Measurements from ENCODE around the gene GRAMD1B. TPM values are rescaled to one million over a fixed set of nuclear protein-coding genes. Genes with fewer than 3 reads are reported as not detected.

GRAMD1B gene
- total RNA-seq, 4 donors from 2014 or later = 0.61 to 1.7 (median 1.1) TPM

DNA sequence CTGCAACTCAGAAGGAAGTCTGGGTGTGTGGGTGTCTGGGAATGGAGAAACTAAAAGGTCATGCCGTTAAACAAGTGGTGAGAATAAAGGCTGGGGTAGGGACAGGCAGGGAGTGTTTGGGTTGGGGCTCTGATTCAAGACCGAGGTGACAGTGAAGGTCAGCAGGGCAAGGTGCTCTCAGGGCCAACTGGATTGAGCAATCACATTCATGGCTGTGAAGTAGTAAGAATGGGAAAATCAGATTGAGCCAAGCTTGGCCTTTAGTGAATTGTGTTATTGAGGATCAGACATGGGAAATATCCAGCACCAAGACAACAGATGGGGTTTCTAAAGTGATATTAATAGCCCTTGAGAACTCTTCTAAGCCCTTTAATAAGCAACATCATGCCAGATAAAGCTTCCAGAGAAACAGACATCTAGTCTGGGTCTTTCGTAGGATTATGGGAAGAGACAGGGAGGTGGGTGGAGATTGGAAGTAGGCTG, 200.1 kb downstream of the GRAMD1B start:
- 56 to 64% methylated on average over 3 of the region's 3 CpGs for WGBS, 2 donors
- TF ChIP-seq, protein P1, sequence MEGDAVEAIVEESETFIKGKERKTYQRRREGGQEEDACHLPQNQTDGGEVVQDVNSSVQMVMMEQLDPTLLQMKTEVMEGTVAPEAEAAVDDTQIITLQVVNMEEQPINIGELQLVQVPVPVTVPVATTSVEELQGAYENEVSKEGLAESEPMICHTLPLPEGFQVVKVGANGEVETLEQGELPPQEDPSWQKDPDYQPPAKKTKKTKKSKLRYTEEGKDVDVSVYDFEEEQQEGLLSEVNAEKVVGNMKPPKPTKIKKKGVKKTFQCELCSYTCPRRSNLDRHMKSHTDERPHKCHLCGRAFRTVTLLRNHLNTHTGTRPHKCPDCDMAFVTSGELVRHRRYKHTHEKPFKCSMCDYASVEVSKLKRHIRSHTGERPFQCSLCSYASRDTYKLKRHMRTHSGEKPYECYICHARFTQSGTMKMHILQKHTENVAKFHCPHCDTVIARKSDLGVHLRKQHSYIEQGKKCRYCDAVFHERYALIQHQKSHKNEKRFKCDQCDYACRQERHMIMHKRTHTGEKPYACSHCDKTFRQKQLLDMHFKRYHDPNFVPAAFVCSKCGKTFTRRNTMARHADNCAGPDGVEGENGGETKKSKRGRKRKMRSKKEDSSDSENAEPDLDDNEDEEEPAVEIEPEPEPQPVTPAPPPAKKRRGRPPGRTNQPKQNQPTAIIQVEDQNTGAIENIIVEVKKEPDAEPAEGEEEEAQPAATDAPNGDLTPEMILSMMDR (IDR thresholded peaks at IDR 0.05) = no peak
- TF ChIP-seq POLR2A (IDR thresholded peaks at IDR 0.05) = no peak
- Histone ChIP-seq H3K27me3 (no peaks in the 10 kb centered on the region), H3K27ac (no peak overlapping the region), H3K9me3 (no peaks in the 10 kb centered on the region), H3K4me3 (no peak overlapping the region), H3K36me3 (no peaks in the 10 kb centered on the region), H3K4me1 (no peaks in the 10 kb centered on the region)
- intact Hi-C loops (cut with DNase I) = no loop called here
- DNase-seq = no peak

DNA sequence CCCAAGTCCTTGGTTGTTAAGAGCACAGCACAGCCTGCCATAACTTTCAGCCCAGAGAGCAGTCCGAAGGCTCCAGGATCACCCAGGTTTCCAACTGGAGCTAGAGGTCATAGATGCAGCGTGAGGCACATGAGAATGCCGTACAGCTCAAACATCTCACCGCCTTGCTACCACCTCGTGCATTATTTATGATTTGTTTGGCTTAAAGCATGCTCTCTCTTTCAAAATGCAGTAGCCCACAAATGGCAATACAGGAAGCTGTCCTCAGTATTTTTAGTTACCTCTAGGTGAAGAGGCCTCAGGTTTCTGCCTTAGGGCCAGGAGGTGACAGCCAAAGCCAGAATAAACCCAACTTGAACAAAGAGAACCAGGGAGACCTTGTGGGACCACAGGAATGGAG, 210.0 kb downstream of the GRAMD1B start:
- Histone ChIP-seq H3K4me3 (no peak overlapping the region), H3K27ac (no peak overlapping the region), H3K36me3 (no peaks in the 10 kb centered on the region), H3K9me3 (no peaks in the 10 kb centered on the region), H3K4me1 (no peaks in the 10 kb centered on the region), H3K27me3 (peaks cover 0 to 16% (median 0%) of the 10 kb centered on the region in 4 donors)
- TF ChIP-seq, protein P1 (IDR thresholded peaks at IDR 0.05) = no peak
- TF ChIP-seq POLR2A (IDR thresholded peaks at IDR 0.05) = no peak
- DNase-seq = no peak
- intact Hi-C loops (cut with DNase I) = no loop called here
- WGBS, 2 donors = 77 to 80% methylated on average over 5 of the region's 5 CpGs

DNA sequence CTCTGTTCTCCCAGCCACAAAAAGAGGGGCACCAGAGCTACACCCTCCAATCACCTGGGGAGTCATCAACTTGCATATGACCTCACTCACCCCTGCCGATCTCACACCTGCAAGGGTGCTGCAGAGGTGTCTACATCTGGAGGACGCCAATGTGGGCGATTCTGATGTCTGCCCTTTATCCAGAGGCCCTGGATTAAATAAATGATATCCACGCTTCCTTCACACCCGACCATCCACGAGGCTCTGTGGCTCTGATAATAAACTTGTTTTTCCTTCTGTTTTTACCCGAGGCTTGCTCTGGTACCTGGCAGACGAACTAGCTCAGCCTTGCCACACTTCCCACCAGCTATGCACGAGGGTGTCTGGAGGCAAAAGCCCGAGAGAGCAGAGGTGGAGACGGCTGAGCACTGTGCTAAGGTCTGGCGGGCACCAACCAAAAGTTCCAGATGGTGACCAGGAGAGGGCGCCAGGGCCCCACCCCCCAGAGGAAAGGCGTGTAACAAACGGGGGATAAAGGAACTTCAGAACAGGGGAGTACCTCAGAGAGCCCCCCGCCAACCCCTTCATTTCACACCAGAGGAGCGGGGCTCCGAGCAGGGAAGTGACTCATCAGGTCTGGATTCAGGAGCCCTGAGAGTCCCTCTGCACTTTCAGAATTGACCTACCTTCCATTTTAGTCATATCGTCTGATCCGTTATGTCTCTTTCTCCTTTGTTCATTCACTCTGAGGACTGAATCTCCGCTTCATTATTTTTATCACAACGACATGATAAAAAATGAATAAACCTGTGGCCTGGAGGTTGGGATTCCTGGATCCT, 210.8 kb downstream of the GRAMD1B start:
- Histone ChIP-seq H3K36me3 (no peaks in the 10 kb centered on the region), H3K9me3 (no peaks in the 10 kb centered on the region), H3K4me3 (no peak overlapping the region), H3K27me3 (peaks cover 0 to 24% (median 0%) of the 10 kb centered on the region in 4 donors), H3K27ac (no peak overlapping the region), H3K4me1 (no peaks in the 10 kb centered on the region)
- intact Hi-C loops (cut with DNase I) = no loop called here
- WGBS, 2 donors = 26 to 37% methylated on average over 18 to 20 of the region's 22 CpGs
- TF ChIP-seq, protein P1 (IDR thresholded peaks at IDR 0.05) = peak in 5 of 6 experiments; percentile 45 to 70 (median 55)
- no peak for TF ChIP-seq POLR2A (IDR thresholded peaks at IDR 0.05)
- DNase-seq = no peak

DNA sequence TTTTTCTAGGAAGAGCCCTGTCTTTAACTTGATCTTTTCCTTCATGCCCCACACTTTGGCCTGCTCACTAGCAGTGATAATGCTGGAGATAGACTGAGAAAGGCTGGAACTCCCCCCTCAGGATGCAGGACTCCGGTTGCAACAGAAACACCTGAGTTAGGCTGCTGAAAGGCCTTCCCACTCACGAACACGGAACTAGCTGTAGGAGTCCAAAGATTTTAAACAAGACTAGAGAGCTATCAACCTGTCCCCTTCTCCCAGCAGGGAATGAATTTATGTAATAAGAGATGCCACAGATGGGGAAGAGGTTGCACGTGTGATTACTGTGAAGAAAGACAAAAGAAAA, 211.4 kb downstream of the GRAMD1B start:
- no peak for TF ChIP-seq POLR2A (IDR thresholded peaks at IDR 0.05)
- TF ChIP-seq, protein P1 (IDR thresholded peaks at IDR 0.05) = no peak
- H3K27ac ChIP-seq = no peak overlapping the region
- peaks cover 0 to 24% (median 0%) of the 10 kb centered on the region in 4 donors for H3K27me3 ChIP-seq
- intact Hi-C loops (cut with DNase I) = no loop called here
- WGBS, 2 donors = 62 to 64% methylated on average over 3 to 4 of the region's 4 CpGs
- DNase-seq = no peak
- H3K4me3 ChIP-seq = no peak overlapping the region
- H3K4me1 ChIP-seq = no peaks in the 10 kb centered on the region
- H3K9me3 ChIP-seq = no peaks in the 10 kb centered on the region
- H3K36me3 ChIP-seq = no peaks in the 10 kb centered on the region

- no peaks in the 10 kb centered on the region for H3K4me1 ChIP-seq
- no peaks in the 10 kb centered on the region for H3K9me3 ChIP-seq
- whole genome bisulfite sequencing, 2 donors = 75 to 91% methylated on average over 3 to 10 of the region's 15 CpGs
- TF ChIP-seq, protein P1 (IDR thresholded peaks at IDR 0.05) = no peak
- no peak for TF ChIP-seq POLR2A (IDR thresholded peaks at IDR 0.05)
- peaks cover 0 to 29% (median 0%) of the 10 kb centered on the region in 4 donors for H3K27me3 ChIP-seq
- H3K4me3 ChIP-seq = no peak overlapping the region
- H3K27ac ChIP-seq = no peak overlapping the region
- DNase-seq = no peak
- H3K36me3 ChIP-seq = no peaks in the 10 kb centered on the region
- intact Hi-C loops (cut with DNase I) = no loop called here
Observed at GRCh38 chr11:123642435-123642834, 212.4 kb downstream of the GRAMD1B start.

All from esophagus squamous epithelium (tissue), 5 donors.